GM23338 (cell line): ENCODE results near the gene SHISA4.

Experiments
- CREB1 ChIP-seq: fragments of 250-450 bp; sonication (Bioruptor Pico); IDR thresholded peaks from 2 replicates; pipeline ENCODE4 v1.5.0; 2020; ENCODE audit warnings: low read depth, mild to moderate bottlenecking, moderate library complexity
- CTCF ChIP-seq, 2 experiments: fragments of 200-600 bp in 1 of 2; sonication (generic) in 1 of 2; conservative IDR thresholded peaks; 2 replicates each; pipeline versions ENCODE4 v1.5.1 to v1.6.1; 2016 to 2017; ENCODE audit warnings: antibody characterized with exemption in 2 of 2, low read depth in 2 of 2, mild to moderate bottlenecking in 2 of 2, moderate library complexity in 1 of 2
- ETS1 ChIP-seq: IDR thresholded peaks from 2 replicates; pipeline ENCODE4 v1.6.1; 2016; ENCODE audit warnings: antibody characterized with exemption
- EZH2 ChIP-seq: fragments of 200-600 bp; sonication (generic); IDR thresholded peaks from one replicate; pipeline ENCODE4 v1.8.0; 2017; ENCODE audit warnings: antibody characterized with exemption, mild to moderate bottlenecking, low read depth; ENCODE audit not compliant: unreplicated experiment
- EZH2phosphoT487 ChIP-seq: fragments of 200-600 bp; sonication (generic); IDR thresholded peaks from one replicate; pipeline ENCODE4 v1.8.1; 2018; ENCODE audit warnings: antibody characterized with exemption; ENCODE audit not compliant: unreplicated experiment
- JUNB ChIP-seq: IDR thresholded peaks from one replicate; pipeline ENCODE4 v1.6.1; 2016; ENCODE audit warnings: antibody characterized with exemption; ENCODE audit not compliant: unreplicated experiment
- POLR2AphosphoS5 ChIP-seq: IDR thresholded peaks from 2 replicates; pipeline ENCODE4 v1.6.1; 2016; ENCODE audit warnings: antibody characterized with exemption, low read depth
- ZNF114 ChIP-seq: fragments of 250-450 bp; sonication (Bioruptor Pico); IDR thresholded peaks from 2 replicates; pipeline ENCODE4 v1.5.0; 2020; ENCODE audit warnings: mild to moderate bottlenecking, moderate library complexity
- ZNF331 ChIP-seq: fragments of 250-450 bp; sonication (Bioruptor Pico); IDR thresholded peaks from 2 replicates; pipeline ENCODE4 v1.5.0; 2020; ENCODE audit warnings: low read depth, mild to moderate bottlenecking, moderate library complexity
- TF ChIP-seq, protein P1 (sequence below): IDR thresholded peaks from one replicate; pipeline ENCODE4 v1.6.1; 2018; ENCODE audit warnings: antibody characterized with exemption; ENCODE audit not compliant: unreplicated experiment
- TF ChIP-seq, protein P2 (sequence below): fragments of 250-450 bp; sonication (Bioruptor Pico); IDR thresholded peaks from 2 replicates; pipeline ENCODE4 v1.5.0; 2020; ENCODE audit warnings: mild to moderate bottlenecking, moderate library complexity

GRCh38 chr1:201851949-201852348 lies 36.7 kb upstream of the SHISA4 start:
- TF ChIP-seq CTCF (conservative IDR thresholded peaks at IDR 0.05; ENCODE audit: low read depth in 2 of 2) (no peak), POLR2AphosphoS5 (no peak), EZH2 (no peak), ZNF114 (no peak), JUNB (no peak), EZH2phosphoT487 (no peak), ETS1 (no peak), CREB1 (CRISPR knock-in tag) (no peak), ZNF331 (CRISPR knock-in tag) (no peak)
- TF ChIP-seq, protein P1, sequence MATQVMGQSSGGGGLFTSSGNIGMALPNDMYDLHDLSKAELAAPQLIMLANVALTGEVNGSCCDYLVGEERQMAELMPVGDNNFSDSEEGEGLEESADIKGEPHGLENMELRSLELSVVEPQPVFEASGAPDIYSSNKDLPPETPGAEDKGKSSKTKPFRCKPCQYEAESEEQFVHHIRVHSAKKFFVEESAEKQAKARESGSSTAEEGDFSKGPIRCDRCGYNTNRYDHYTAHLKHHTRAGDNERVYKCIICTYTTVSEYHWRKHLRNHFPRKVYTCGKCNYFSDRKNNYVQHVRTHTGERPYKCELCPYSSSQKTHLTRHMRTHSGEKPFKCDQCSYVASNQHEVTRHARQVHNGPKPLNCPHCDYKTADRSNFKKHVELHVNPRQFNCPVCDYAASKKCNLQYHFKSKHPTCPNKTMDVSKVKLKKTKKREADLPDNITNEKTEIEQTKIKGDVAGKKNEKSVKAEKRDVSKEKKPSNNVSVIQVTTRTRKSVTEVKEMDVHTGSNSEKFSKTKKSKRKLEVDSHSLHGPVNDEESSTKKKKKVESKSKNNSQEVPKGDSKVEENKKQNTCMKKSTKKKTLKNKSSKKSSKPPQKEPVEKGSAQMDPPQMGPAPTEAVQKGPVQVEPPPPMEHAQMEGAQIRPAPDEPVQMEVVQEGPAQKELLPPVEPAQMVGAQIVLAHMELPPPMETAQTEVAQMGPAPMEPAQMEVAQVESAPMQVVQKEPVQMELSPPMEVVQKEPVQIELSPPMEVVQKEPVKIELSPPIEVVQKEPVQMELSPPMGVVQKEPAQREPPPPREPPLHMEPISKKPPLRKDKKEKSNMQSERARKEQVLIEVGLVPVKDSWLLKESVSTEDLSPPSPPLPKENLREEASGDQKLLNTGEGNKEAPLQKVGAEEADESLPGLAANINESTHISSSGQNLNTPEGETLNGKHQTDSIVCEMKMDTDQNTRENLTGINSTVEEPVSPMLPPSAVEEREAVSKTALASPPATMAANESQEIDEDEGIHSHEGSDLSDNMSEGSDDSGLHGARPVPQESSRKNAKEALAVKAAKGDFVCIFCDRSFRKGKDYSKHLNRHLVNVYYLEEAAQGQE: no peak
- TF ChIP-seq, protein P2, sequence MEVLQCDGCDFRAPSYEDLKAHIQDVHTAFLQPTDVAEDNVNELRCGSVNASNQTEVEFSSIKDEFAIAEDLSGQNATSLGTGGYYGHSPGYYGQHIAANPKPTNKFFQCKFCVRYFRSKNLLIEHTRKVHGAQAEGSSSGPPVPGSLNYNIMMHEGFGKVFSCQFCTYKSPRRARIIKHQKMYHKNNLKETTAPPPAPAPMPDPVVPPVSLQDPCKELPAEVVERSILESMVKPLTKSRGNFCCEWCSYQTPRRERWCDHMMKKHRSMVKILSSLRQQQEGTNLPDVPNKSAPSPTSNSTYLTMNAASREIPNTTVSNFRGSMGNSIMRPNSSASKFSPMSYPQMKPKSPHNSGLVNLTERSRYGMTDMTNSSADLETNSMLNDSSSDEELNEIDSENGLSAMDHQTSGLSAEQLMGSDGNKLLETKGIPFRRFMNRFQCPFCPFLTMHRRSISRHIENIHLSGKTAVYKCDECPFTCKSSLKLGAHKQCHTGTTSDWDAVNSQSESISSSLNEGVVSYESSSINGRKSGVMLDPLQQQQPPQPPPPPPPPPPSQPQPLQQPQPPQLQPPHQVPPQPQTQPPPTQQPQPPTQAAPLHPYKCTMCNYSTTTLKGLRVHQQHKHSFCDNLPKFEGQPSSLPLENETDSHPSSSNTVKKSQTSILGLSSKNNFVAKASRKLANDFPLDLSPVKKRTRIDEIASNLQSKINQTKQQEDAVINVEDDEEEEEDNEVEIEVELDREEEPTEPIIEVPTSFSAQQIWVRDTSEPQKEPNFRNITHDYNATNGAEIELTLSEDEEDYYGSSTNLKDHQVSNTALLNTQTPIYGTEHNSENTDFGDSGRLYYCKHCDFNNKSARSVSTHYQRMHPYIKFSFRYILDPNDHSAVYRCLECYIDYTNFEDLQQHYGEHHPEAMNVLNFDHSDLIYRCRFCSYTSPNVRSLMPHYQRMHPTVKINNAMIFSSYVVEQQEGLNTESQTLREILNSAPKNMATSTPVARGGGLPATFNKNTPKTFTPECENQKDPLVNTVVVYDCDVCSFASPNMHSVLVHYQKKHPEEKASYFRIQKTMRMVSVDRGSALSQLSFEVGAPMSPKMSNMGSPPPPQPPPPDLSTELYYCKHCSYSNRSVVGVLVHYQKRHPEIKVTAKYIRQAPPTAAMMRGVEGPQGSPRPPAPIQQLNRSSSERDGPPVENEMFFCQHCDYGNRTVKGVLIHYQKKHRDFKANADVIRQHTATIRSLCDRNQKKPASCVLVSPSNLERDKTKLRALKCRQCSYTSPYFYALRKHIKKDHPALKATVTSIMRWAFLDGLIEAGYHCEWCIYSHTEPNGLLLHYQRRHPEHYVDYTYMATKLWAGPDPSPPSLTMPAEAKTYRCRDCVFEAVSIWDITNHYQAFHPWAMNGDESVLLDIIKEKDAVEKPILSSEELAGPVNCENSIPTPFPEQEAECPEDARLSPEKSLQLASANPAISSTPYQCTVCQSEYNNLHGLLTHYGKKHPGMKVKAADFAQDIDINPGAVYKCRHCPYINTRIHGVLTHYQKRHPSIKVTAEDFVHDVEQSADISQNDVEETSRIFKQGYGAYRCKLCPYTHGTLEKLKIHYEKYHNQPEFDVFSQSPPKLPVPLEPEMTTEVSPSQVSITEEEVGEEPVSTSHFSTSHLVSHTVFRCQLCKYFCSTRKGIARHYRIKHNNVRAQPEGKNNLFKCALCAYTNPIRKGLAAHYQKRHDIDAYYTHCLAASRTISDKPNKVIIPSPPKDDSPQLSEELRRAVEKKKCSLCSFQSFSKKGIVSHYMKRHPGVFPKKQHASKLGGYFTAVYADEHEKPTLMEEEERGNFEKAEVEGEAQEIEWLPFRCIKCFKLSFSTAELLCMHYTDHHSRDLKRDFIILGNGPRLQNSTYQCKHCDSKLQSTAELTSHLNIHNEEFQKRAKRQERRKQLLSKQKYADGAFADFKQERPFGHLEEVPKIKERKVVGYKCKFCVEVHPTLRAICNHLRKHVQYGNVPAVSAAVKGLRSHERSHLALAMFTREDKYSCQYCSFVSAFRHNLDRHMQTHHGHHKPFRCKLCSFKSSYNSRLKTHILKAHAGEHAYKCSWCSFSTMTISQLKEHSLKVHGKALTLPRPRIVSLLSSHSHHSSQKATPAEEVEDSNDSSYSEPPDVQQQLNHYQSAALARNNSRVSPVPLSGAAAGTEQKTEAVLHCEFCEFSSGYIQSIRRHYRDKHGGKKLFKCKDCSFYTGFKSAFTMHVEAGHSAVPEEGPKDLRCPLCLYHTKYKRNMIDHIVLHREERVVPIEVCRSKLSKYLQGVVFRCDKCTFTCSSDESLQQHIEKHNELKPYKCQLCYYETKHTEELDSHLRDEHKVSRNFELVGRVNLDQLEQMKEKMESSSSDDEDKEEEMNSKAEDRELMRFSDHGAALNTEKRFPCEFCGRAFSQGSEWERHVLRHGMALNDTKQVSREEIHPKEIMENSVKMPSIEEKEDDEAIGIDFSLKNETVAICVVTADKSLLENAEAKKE (CRISPR knock-in tag): no peak
